ENCODE results near the gene HOXA5. TPM values are rescaled to one million over a fixed set of nuclear protein-coding genes. Genes with fewer than 3 reads are reported as not detected.

Gene HOXA5
- total RNA-seq, 1 experiment from 2014 or later = not detected

GRCh38 chr7:27152816-27153442 lies 9.4 kb upstream of the HOXA5 start:
- no peak overlapping the region for H2AFZ ChIP-seq (ENCODE audit: low read length)
- Mint-ChIP-seq H3K9me3 (peaks cover 21 to 26% of the 10 kb centered on the region in 2 experiments), H3K27me3 (ENCODE audit: low read depth) (peaks cover 100% of the 10 kb centered on the region), H3K4me3 (no peak overlapping the region), H3K4me1 (peaks cover 13 to 28% of the 10 kb centered on the region in 2 experiments), H3K27ac (no peak overlapping the region), H3K36me3 (ENCODE audit: insufficient read depth in 1 of 3, low read depth in 3 of 3) (peaks cover 0 to 6% (median 0%) of the 10 kb centered on the region in 3 experiments; a peak in 3 of 7 replicates)
- no peak overlapping the region for H3K56ac ChIP-seq (ENCODE audit: insufficient read length, low read depth, low read length)
- no peak overlapping the region for H4K8ac ChIP-seq (replicated peaks; ENCODE audit: insufficient read length, low read depth, low read length)
- H2BK5ac ChIP-seq (ENCODE audit: insufficient read length, low read length) = no peak overlapping the region
- no peak overlapping the region for H3K4ac ChIP-seq (ENCODE audit: low read depth, low read length)
- H3K23me2 ChIP-seq (ENCODE audit: insufficient read length, low read depth, low read length, poor library complexity, severe bottlenecking) = no peaks in the 10 kb centered on the region
- H3K27ac ChIP-seq (ENCODE audit: insufficient read length, low read depth, low read length) = no peak overlapping the region
- H3K23ac ChIP-seq (ENCODE audit: insufficient read length, low read depth, low read length) = no peak overlapping the region
- H3K9ac ChIP-seq (ENCODE audit: extremely low read depth, insufficient read length, low read length) = no peak overlapping the region
- H2BK15ac ChIP-seq (ENCODE audit: low read depth, low read length) = no peak overlapping the region
- H4K5ac ChIP-seq (ENCODE audit: insufficient read length, low read depth, low read length) = no peak overlapping the region
- H2AK5ac ChIP-seq (ENCODE audit: insufficient read length, low read length) = no peak overlapping the region
- H3K18ac ChIP-seq (ENCODE audit: insufficient read length, low read depth, low read length) = no peak overlapping the region
- no peaks in the 10 kb centered on the region for H3K79me2 ChIP-seq (ENCODE audit: insufficient read depth, low read length)
- no peak overlapping the region for H2BK12ac ChIP-seq (ENCODE audit: insufficient read length, low read depth, low read length)
- TF ChIP-seq CTCF (conservative IDR thresholded peaks at IDR 0.05) = no peak
- WGBS (ENCODE audit: extremely low coverage, insufficient read length, low lambda C conversion rate) = no CpG with 5 or more reads among the region's 22 CpGs
- no peak overlapping the region for H4K91ac ChIP-seq (ENCODE audit: insufficient read length, low read depth, low read length)
- no peak overlapping the region for H2BK20ac ChIP-seq (ENCODE audit: low read depth, low read length, poor library complexity, severe bottlenecking)
- H3K14ac ChIP-seq (ENCODE audit: insufficient read depth, low read length) = no peak overlapping the region
- no peaks in the 10 kb centered on the region for H3K79me1 ChIP-seq (ENCODE audit: insufficient read depth, low read depth, low read length, poor library complexity, severe bottlenecking)
- DNase-seq = peak; percentile 25
- no peak overlapping the region for H3K4me2 ChIP-seq (ENCODE audit: insufficient read depth, insufficient read length, low read length)
- H4K20me1 ChIP-seq (ENCODE audit: control insufficient read depth, insufficient read depth, insufficient read length) = no peaks in the 10 kb centered on the region
- no peak overlapping the region for H2BK120ac ChIP-seq (ENCODE audit: low read depth, low read length, poor library complexity, severe bottlenecking)
- H3K4me1 ChIP-seq (ENCODE audit: insufficient read depth, low read length) = no peaks in the 10 kb centered on the region
- H3T11ph ChIP-seq (ENCODE audit: low read length) = no peak overlapping the region
- H3K27me3 ChIP-seq (ENCODE audit: insufficient read depth, low read length) = peaks cover 97% of the 10 kb centered on the region
- H3K9me3 ChIP-seq (ENCODE audit: control insufficient read depth, low read depth, low read length) = no peaks in the 10 kb centered on the region

Measured in H9 (cell line).